Stomach smooth muscle (tissue), 2 donors: ENCODE measurements around the gene COL15A1.

Experiments
- H3K27ac ChIP-seq: one replicate; pipeline ENCODE4 v1.7.0; 2013; ENCODE audit warnings: mild to moderate bottlenecking, low read length, inconsistent platforms
- H3K27me3 ChIP-seq, 2 donors: one replicate each; pipeline ENCODE4 v1.7.0; 2013; ENCODE audit warnings: low read length in 2 of 2; ENCODE audit not compliant: insufficient read depth in 2 of 2, control insufficient read depth in 1 of 2
- H3K36me3 ChIP-seq, 2 donors: one replicate each; pipeline ENCODE4 v1.7.0; 2013; ENCODE audit warnings: low read length in 2 of 2; ENCODE audit not compliant: control insufficient read depth in 2 of 2, insufficient read depth in 2 of 2
- H3K4me1 ChIP-seq: one replicate; pipeline ENCODE4 v1.7.0; 2013; ENCODE audit warnings: low read length; ENCODE audit not compliant: control insufficient read depth, insufficient read depth
- H3K4me3 ChIP-seq, 2 donors: one replicate each; pipeline ENCODE4 v1.7.0; 2013; ENCODE audit warnings: low read length in 2 of 2
- H3K9ac ChIP-seq, 2 donors: one replicate each; pipeline ENCODE4 v1.7.0; 2013; ENCODE audit warnings: low read length in 2 of 2, mild to moderate bottlenecking in 1 of 2
- H3K9me3 ChIP-seq, 2 donors: one replicate each; pipeline ENCODE4 v1.7.0; 2013; ENCODE audit warnings: low read length in 2 of 2; ENCODE audit not compliant: control insufficient read depth in 2 of 2
- donor health status: healthy.
- donor health status: Pancreatic carcinoma.

Gene COL15A1

GRCh38 chr9:99046542-99047071 lies 102.9 kb downstream of the COL15A1 start:
- peaks cover 0 to 8% of the 10 kb centered on the region in 2 donors for H3K9me3 ChIP-seq
- H3K4me3 ChIP-seq = no peak overlapping the region
- peaks cover 54 to 75% of the 10 kb centered on the region in 2 donors for H3K36me3 ChIP-seq
- no peaks in the 10 kb centered on the region for H3K27me3 ChIP-seq
- H3K9ac ChIP-seq = peak overlapping the region in 1 of 2 donors; percentile 36
- H3K27ac ChIP-seq = peak overlapping the region; percentile 91
- peaks cover 22% of the 10 kb centered on the region for H3K4me1 ChIP-seq

GRCh38 chr9:99049228-99049627 lies 105.5 kb downstream of the COL15A1 start:
- Histone ChIP-seq H3K9ac (no peak overlapping the region), H3K4me1 (peaks cover 33% of the 10 kb centered on the region), H3K36me3 (peaks cover 62 to 79% of the 10 kb centered on the region in 2 donors), H3K9me3 (peaks cover 0 to 8% of the 10 kb centered on the region in 2 donors), H3K27ac (peak overlapping the region; percentile 37), H3K4me3 (no peak overlapping the region), H3K27me3 (no peaks in the 10 kb centered on the region)

GRCh38 chr9:99049641-99050040 lies 105.9 kb downstream of the COL15A1 start:
- H3K27me3 ChIP-seq = no peaks in the 10 kb centered on the region
- H3K9ac ChIP-seq = no peak overlapping the region
- H3K9me3 ChIP-seq = peaks cover 0 to 4% of the 10 kb centered on the region in 2 donors
- H3K36me3 ChIP-seq = peaks cover 62 to 79% of the 10 kb centered on the region in 2 donors
- no peak overlapping the region for H3K4me3 ChIP-seq
- H3K27ac ChIP-seq = peak overlapping the region; percentile 37
- peaks cover 33% of the 10 kb centered on the region for H3K4me1 ChIP-seq

- Histone ChIP-seq H3K4me3 (no peak overlapping the region), H3K9me3 (no peaks in the 10 kb centered on the region), H3K36me3 (peaks cover 59 to 79% of the 10 kb centered on the region in 2 donors), H3K4me1 (peaks cover 33% of the 10 kb centered on the region), H3K27ac (peak overlapping the region; percentile 11), H3K9ac (no peak overlapping the region), H3K27me3 (no peaks in the 10 kb centered on the region)
Observed at GRCh38 chr9:99050292-99050911, 106.7 kb downstream of the COL15A1 start.

- H3K36me3 ChIP-seq = peaks cover 60 to 81% of the 10 kb centered on the region in 2 donors
- no peak overlapping the region for H3K4me3 ChIP-seq
- peaks cover 33% of the 10 kb centered on the region for H3K4me1 ChIP-seq
- no peaks in the 10 kb centered on the region for H3K9me3 ChIP-seq
- no peak overlapping the region for H3K9ac ChIP-seq
- H3K27me3 ChIP-seq = no peaks in the 10 kb centered on the region
- peak overlapping the region; percentile 66 for H3K27ac ChIP-seq
Observed at GRCh38 chr9:99050924-99051323, 107.2 kb downstream of the COL15A1 start.

GRCh38 chr9:99051406-99051805 lies 107.7 kb downstream of the COL15A1 start:
- H3K36me3 ChIP-seq = peaks cover 65 to 82% of the 10 kb centered on the region in 2 donors
- peaks cover 29% of the 10 kb centered on the region for H3K4me1 ChIP-seq
- no peak overlapping the region for H3K9ac ChIP-seq
- H3K27ac ChIP-seq = peak overlapping the region; percentile 66
- H3K4me3 ChIP-seq = no peak overlapping the region
- no peaks in the 10 kb centered on the region for H3K9me3 ChIP-seq
- no peaks in the 10 kb centered on the region for H3K27me3 ChIP-seq

- H3K9me3 ChIP-seq = no peaks in the 10 kb centered on the region
- peaks cover 25% of the 10 kb centered on the region for H3K4me1 ChIP-seq
- H3K9ac ChIP-seq = no peak overlapping the region
- H3K4me3 ChIP-seq = no peak overlapping the region
- no peaks in the 10 kb centered on the region for H3K27me3 ChIP-seq
- peak overlapping the region; percentile 66 for H3K27ac ChIP-seq
- peaks cover 69 to 84% of the 10 kb centered on the region in 2 donors for H3K36me3 ChIP-seq
Observed at GRCh38 chr9:99051851-99052250, 108.1 kb downstream of the COL15A1 start.

- Histone ChIP-seq H3K4me1 (peaks cover 13% of the 10 kb centered on the region), H3K4me3 (no peak overlapping the region), H3K27ac (peak overlapping the region; percentile 66), H3K36me3 (peaks cover 79 to 85% of the 10 kb centered on the region in 2 donors), H3K27me3 (no peaks in the 10 kb centered on the region), H3K9ac (no peak overlapping the region), H3K9me3 (no peaks in the 10 kb centered on the region)
Observed at GRCh38 chr9:99052815-99053715, 109.4 kb downstream of the COL15A1 start.

- H3K36me3 ChIP-seq = peaks cover 85 to 86% of the 10 kb centered on the region in 2 donors
Observed at GRCh38 chr9:99054581-99054980, 110.9 kb downstream of the COL15A1 start.

GRCh38 chr9:99055384-99055783 lies 111.7 kb downstream of the COL15A1 start:
- Histone ChIP-seq H3K9ac (no peak overlapping the region), H3K36me3 (peaks cover 80 to 81% of the 10 kb centered on the region in 2 donors), H3K4me3 (no peak overlapping the region)

More at GRCh38 chr9:99054581-99054980, 110.9 kb downstream of the COL15A1 start:
- Histone ChIP-seq H3K9me3 (no peaks in the 10 kb centered on the region), H3K4me3 (no peak overlapping the region), H3K9ac (no peak overlapping the region), H3K4me1 (peaks cover 11% of the 10 kb centered on the region), H3K27me3 (no peaks in the 10 kb centered on the region), H3K27ac (no peak overlapping the region)

More at GRCh38 chr9:99055384-99055783, 111.7 kb downstream of the COL15A1 start:
- Histone ChIP-seq H3K9me3 (no peaks in the 10 kb centered on the region), H3K4me1 (peaks cover 11% of the 10 kb centered on the region), H3K27ac (no peak overlapping the region), H3K27me3 (no peaks in the 10 kb centered on the region)
